ENCODE data around the gene KIF16B.

DNA sequence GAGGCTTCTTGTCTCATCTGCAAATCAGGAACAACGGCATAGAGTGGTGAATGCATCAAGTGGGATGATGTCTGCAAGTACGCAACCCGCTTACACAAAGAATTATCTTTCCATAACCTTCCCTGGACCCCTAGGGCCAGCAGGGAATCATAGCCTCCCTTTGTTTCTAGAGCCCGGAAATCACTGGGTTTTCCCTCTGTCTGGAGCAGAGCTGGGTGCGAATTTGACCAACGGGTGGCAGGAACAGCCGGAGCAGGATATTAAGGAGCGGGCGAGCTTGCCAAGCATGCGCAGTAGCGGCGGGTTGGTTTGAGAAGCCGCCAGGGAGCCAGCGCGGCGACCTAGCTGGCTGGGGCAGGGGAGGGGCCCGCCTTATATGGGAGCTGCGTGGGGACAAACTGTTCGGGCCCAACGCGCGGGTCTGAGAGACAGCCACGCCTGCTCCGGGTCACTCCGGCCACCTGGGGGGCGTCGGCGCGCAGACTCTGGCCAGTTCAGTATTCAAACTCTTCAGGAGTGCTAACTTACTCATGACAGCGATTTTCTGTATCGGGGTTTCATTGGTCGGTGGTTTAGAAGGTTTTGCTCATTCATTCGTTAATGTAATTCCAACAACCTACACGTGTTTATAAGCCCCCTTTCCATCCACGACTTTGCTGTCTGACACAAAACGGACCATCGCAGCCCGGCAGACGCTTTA, 1.6 kb upstream of the KIF16B start:
- TF ChIP-seq KAT7 (CRISPR knock-in tag; IDR thresholded peaks at IDR 0.05; ENCODE audit: borderline replicate concordance) = no peak
- TF ChIP-seq AR (CRISPR knock-in tag; IDR thresholded peaks at IDR 0.05) = no peak
- TF ChIP-seq ZNF121 (CRISPR knock-in tag; IDR thresholded peaks at IDR 0.05) = peak; percentile 91
- no peak for TF ChIP-seq CTCF (IDR thresholded peaks at IDR 0.05)

Data from WTC11 (cell line).